Lower leg skin (tissue), 3 donors: ENCODE results near the gene ZNF560.

Source experiments
- POLR2A ChIP-seq, 2 donors: fragments of 450-650 bp; IDR thresholded peaks; one replicate each; pipeline ENCODE4 v1.6.1; 2016 to 2017; ENCODE audit warnings: antibody characterized with exemption in 2 of 2, mild to moderate bottlenecking in 1 of 2, moderate library complexity in 1 of 2
- TF ChIP-seq, protein P1 (sequence below), 3 donors: fragments of 450-650 bp; IDR thresholded peaks; one replicate each; pipeline ENCODE4 v1.5.1; 2016; ENCODE audit warnings: antibody characterized with exemption in 3 of 3, mild to moderate bottlenecking in 3 of 3, moderate library complexity in 2 of 3

DNA sequence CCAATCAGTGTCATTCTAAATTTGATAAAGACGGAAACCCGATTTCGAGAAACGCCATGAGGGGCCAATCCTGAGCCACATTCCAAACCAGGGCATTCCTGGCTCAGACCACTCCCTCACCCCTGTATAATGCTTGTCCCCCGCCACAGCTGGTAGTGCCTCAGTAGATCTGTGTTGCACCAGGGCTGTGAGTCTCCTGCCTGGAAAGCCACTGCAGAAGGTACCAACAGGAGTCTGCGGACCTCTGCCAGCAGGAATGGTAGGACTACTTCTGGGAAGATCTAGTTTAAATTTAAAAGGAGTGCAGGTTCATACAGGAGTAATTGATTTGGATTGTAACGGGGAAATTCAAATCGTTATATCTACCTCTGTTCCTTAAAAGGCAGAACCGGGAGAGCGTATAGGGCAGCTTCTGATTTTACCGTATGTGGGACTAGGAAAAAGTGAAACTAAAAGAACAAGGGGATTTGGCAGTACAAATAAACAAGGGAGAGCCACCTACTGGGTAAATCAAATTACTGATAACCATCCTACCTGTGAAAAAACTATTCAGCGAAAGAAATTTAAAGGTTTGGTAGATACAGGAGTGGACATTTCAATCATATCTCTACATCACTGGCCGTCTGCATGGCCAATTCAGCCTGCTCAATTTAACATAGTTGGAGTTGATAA is 42.3 kb downstream of the ZNF560 start:
- TF ChIP-seq, protein P1, sequence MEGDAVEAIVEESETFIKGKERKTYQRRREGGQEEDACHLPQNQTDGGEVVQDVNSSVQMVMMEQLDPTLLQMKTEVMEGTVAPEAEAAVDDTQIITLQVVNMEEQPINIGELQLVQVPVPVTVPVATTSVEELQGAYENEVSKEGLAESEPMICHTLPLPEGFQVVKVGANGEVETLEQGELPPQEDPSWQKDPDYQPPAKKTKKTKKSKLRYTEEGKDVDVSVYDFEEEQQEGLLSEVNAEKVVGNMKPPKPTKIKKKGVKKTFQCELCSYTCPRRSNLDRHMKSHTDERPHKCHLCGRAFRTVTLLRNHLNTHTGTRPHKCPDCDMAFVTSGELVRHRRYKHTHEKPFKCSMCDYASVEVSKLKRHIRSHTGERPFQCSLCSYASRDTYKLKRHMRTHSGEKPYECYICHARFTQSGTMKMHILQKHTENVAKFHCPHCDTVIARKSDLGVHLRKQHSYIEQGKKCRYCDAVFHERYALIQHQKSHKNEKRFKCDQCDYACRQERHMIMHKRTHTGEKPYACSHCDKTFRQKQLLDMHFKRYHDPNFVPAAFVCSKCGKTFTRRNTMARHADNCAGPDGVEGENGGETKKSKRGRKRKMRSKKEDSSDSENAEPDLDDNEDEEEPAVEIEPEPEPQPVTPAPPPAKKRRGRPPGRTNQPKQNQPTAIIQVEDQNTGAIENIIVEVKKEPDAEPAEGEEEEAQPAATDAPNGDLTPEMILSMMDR (IDR thresholded peaks at IDR 0.05) = no peak
- TF ChIP-seq POLR2A (IDR thresholded peaks at IDR 0.05) = no peak
